Muscle layer of duodenum (tissue), 2 donors: Measurements from ENCODE around the gene OR2Y1.
"Not testable (repeated sequence)": the region's sequence is repeated elsewhere in the genome, so short reads cannot be mapped to it uniquely, and the experiment has no call there.

ENCODE experiments used
- H3K27ac ChIP-seq: one replicate; pipeline ENCODE4 v1.7.0; 2013; ENCODE audit warnings: mild to moderate bottlenecking, low read length
- H3K27me3 ChIP-seq: one replicate; pipeline ENCODE4 v1.7.0; 2013; ENCODE audit warnings: low read depth, mild to moderate bottlenecking, control low read depth, low read length
- H3K36me3 ChIP-seq, 2 donors: one replicate each; pipeline ENCODE4 v1.7.0; 2013; ENCODE audit warnings: low read length in 2 of 2, control low read depth in 1 of 2, mild to moderate bottlenecking in 1 of 2; ENCODE audit not compliant: insufficient read depth in 2 of 2, control insufficient read depth in 1 of 2
- H3K4me1 ChIP-seq, 2 donors: one replicate each; pipeline ENCODE4 v1.7.0; 2013; ENCODE audit warnings: low read length in 2 of 2, mild to moderate bottlenecking in 2 of 2, control low read depth in 1 of 2, moderate library complexity in 1 of 2; ENCODE audit not compliant: insufficient read depth in 2 of 2, control insufficient read depth in 1 of 2
- H3K4me3 ChIP-seq, 2 donors: one replicate each; pipeline ENCODE4 v1.7.0; 2013; ENCODE audit warnings: low read length in 2 of 2, low read depth in 1 of 2, mild to moderate bottlenecking in 1 of 2
- H3K9me3 ChIP-seq, 2 donors: one replicate each; pipeline ENCODE4 v1.7.0; 2013; ENCODE audit warnings: low read length in 2 of 2, control low read depth in 1 of 2, mild to moderate bottlenecking in 1 of 2; ENCODE audit not compliant: control insufficient read depth in 1 of 2
- donor health status: healthy.

The OR2Y1 gene

GRCh38 chr5:180724944-180725343, 14.9 kb downstream of the OR2Y1 start:
- no peaks in the 10 kb centered on the region for H3K36me3 ChIP-seq
- H3K27ac ChIP-seq = no peak overlapping the region
- no peaks in the 10 kb centered on the region for H3K4me1 ChIP-seq
- H3K9me3 ChIP-seq = no peaks in the 10 kb centered on the region
- H3K27me3 ChIP-seq = no peaks in the 10 kb centered on the region
- no peak overlapping the region for H3K4me3 ChIP-seq

DNA sequence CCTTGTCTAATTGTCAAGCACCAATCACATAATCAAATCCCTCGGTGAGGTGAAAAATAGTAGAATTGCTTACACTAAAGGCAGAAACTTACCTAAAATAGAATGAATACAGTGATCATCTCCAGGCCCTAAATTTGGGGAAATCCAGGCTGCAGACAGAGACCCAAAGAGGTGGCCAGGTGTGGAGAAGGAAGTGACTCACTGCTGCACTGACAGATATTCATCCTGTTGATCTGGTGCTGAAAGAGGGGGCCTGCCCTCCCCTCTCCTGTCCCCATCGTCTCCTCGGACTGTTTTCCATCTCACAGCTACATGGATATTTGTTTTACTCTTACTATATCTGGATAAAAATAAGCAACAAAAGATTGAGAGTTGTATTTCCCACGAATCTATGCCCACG, 15.9 kb downstream of the OR2Y1 start:
- Histone ChIP-seq H3K27me3 (no peaks in the 10 kb centered on the region), H3K9me3 (no peaks in the 10 kb centered on the region), H3K36me3 (no peaks in the 10 kb centered on the region), H3K27ac (no peak overlapping the region), H3K4me1 (no peaks in the 10 kb centered on the region), H3K4me3 (no peak overlapping the region)

- no peaks in the 10 kb centered on the region for H3K4me1 ChIP-seq
- H3K9me3 ChIP-seq = no peaks in the 10 kb centered on the region
- H3K4me3 ChIP-seq = no peak overlapping the region
- no peak overlapping the region for H3K27ac ChIP-seq
- no peaks in the 10 kb centered on the region for H3K27me3 ChIP-seq
- H3K36me3 ChIP-seq = no peaks in the 10 kb centered on the region
Measured at GRCh38 chr5:180720486-180720885, 19.4 kb downstream of the OR2Y1 start.

DNA sequence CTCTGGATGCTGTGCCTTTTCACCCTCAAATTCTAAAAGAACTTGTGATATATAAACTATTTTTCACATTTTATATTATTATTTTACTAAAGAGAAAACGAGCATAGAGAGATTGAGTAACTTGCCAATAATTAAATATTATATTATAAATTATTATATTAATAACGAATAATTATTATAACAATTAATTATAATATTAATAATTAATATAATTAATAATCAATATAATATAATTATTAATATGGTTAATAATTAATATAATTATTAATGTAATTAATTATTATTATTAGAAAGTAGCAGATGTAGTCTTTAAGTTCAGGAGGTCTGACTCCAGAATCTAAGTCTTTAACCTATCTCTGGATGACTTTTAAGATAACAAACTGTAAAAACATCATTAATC, 20.1 kb downstream of the OR2Y1 start:
- H3K27me3 ChIP-seq = no peaks in the 10 kb centered on the region
- H3K36me3 ChIP-seq = no peaks in the 10 kb centered on the region
- H3K4me3 ChIP-seq = no peak overlapping the region
- no peak overlapping the region for H3K27ac ChIP-seq
- peaks cover 0 to 2% of the 10 kb centered on the region in 2 donors for H3K9me3 ChIP-seq
- H3K4me1 ChIP-seq = no peaks in the 10 kb centered on the region

GRCh38 chr5:180718810-180719453, 20.9 kb downstream of the OR2Y1 start:
- Histone ChIP-seq H3K27ac (no peak overlapping the region), H3K27me3 (no peaks in the 10 kb centered on the region), H3K36me3 (no peaks in the 10 kb centered on the region)

GRCh38 chr5:180717989-180718388, 21.9 kb downstream of the OR2Y1 start:
- no peak overlapping the region for H3K27ac ChIP-seq
- H3K27me3 ChIP-seq = no peaks in the 10 kb centered on the region
- no peak overlapping the region for H3K4me3 ChIP-seq
- no peaks in the 10 kb centered on the region for H3K36me3 ChIP-seq
- no peaks in the 10 kb centered on the region for H3K4me1 ChIP-seq
- H3K9me3 ChIP-seq = peaks cover 0 to 6% of the 10 kb centered on the region in 2 donors

More at GRCh38 chr5:180718810-180719453, 20.9 kb downstream of the OR2Y1 start:
- H3K4me3 ChIP-seq = no peak overlapping the region
- peaks cover 0 to 6% of the 10 kb centered on the region in 2 donors for H3K9me3 ChIP-seq
- H3K4me1 ChIP-seq = no peaks in the 10 kb centered on the region

- Histone ChIP-seq H3K36me3 (no peaks in the 10 kb centered on the region), H3K4me1 (no peaks in the 10 kb centered on the region), H3K27me3 (no peaks in the 10 kb centered on the region), H3K27ac (no peak overlapping the region), H3K9me3 (no peaks in the 10 kb centered on the region), H3K4me3 (no peak overlapping the region)
Measured at GRCh38 chr5:180704362-180704761, 35.5 kb downstream of the OR2Y1 start.

GRCh38 chr5:180703912-180704311, 35.9 kb downstream of the OR2Y1 start:
- no peak overlapping the region for H3K4me3 ChIP-seq
- H3K4me1 ChIP-seq = no peaks in the 10 kb centered on the region
- H3K36me3 ChIP-seq = no peaks in the 10 kb centered on the region
- H3K27ac ChIP-seq = no peak overlapping the region
- H3K27me3 ChIP-seq = no peaks in the 10 kb centered on the region
- no peaks in the 10 kb centered on the region for H3K9me3 ChIP-seq

DNA sequence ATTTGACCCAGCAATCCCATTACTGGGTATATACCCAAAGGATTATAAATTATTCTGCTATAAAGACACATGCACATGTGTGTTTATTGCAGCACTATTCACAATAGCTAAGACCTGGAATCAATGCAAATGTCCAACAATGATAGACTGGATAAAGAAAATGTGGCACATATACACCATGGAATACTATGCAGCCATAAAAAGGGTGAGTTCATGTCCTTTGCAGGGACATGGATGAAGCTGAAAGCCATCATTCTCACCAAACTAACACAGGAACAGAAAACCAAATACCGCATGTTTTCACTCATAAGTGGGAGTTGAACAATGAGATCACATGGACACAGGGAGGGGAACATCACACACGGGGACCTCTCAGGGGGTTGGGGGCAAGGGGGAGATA, 36.5 kb downstream of the OR2Y1 start:
- not testable (repeated sequence) for H3K4me1 ChIP-seq, H3K36me3 ChIP-seq, H3K27me3 ChIP-seq, H3K4me3 ChIP-seq, H3K9me3 ChIP-seq, H3K27ac ChIP-seq

DNA sequence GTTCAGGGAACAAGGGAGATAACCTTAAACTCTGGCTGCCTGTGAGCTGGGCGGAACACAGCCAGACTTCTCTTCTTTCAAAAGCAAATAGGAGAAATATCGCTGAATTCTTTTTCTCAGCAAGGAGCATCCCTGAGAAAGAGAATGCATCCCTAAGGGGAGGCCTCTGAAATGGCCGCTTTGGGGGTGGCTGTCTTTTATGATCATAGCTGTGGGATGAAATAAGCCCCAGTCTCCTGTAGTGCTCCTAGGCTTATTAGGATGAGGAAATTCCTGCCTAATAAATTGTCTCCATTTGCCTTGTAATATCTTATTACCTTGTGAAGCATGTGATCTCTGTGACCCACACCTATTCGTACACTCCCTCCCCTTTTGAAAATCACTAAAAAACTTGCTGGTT, 39.4 kb downstream of the OR2Y1 start:
- H3K4me1 ChIP-seq, H3K4me3 ChIP-seq, H3K36me3 ChIP-seq, H3K9me3 ChIP-seq, H3K27ac ChIP-seq, H3K27me3 ChIP-seq: not testable (repeated sequence)

- Histone ChIP-seq H3K4me3 (no peak overlapping the region), H3K27me3 (no peaks in the 10 kb centered on the region), H3K9me3 (no peaks in the 10 kb centered on the region), H3K27ac (no peak overlapping the region), H3K36me3 (no peaks in the 10 kb centered on the region), H3K4me1 (no peaks in the 10 kb centered on the region)
Measured at GRCh38 chr5:180699042-180699441, 40.8 kb downstream of the OR2Y1 start.

DNA sequence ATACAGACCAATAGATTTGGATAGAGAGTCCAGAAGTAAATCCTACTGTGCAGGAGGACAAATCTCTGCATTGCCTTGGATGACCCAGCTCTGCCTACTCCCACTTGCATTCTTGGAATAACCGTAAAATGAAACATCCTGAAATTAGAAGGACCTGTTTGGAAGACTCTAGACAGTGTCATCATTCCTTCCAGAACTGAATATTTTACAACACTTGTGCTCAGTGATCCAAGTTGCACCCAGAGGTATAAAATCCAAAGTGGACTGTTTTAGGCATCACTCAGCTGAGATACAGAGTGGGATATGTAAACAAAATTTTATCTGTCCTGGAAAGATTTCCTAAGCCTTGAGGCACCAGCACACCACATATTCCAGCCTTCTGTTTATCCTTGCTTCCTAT, 43.7 kb downstream of the OR2Y1 start:
- Histone ChIP-seq H3K36me3 (no peaks in the 10 kb centered on the region), H3K9me3 (no peaks in the 10 kb centered on the region), H3K27me3 (no peaks in the 10 kb centered on the region), H3K4me3 (no peak overlapping the region), H3K27ac (no peak overlapping the region), H3K4me1 (no peaks in the 10 kb centered on the region)
